Body of pancreas (tissue), 4 donors: ENCODE measurements around the gene SPRED1.

ENCODE experiments used
- POLR2A ChIP-seq, 3 donors: fragments of 450-650 bp; IDR thresholded peaks; one replicate each; pipeline ENCODE4 v1.6.1; 2016; ENCODE audit warnings: antibody characterized with exemption in 3 of 3, mild to moderate bottlenecking in 2 of 3
- TF ChIP-seq, protein P1 (sequence below), 7 experiments: fragments of 450-650 bp in 4 of 7; fragments of 200-600 bp in 3 of 7; sonication (generic) in 3 of 7; IDR thresholded peaks; one replicate each; pipeline ENCODE4 v1.5.1; 2016 to 2019; ENCODE audit warnings: antibody characterized with exemption in 7 of 7

GRCh38 chr15:38320181-38320580 is 67.5 kb downstream of the SPRED1 start:
- TF ChIP-seq, protein P1, sequence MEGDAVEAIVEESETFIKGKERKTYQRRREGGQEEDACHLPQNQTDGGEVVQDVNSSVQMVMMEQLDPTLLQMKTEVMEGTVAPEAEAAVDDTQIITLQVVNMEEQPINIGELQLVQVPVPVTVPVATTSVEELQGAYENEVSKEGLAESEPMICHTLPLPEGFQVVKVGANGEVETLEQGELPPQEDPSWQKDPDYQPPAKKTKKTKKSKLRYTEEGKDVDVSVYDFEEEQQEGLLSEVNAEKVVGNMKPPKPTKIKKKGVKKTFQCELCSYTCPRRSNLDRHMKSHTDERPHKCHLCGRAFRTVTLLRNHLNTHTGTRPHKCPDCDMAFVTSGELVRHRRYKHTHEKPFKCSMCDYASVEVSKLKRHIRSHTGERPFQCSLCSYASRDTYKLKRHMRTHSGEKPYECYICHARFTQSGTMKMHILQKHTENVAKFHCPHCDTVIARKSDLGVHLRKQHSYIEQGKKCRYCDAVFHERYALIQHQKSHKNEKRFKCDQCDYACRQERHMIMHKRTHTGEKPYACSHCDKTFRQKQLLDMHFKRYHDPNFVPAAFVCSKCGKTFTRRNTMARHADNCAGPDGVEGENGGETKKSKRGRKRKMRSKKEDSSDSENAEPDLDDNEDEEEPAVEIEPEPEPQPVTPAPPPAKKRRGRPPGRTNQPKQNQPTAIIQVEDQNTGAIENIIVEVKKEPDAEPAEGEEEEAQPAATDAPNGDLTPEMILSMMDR (IDR thresholded peaks at IDR 0.05) = no peak
- TF ChIP-seq POLR2A (IDR thresholded peaks at IDR 0.05) = no peak
